B cell (primary cell): ENCODE measurements around the gene KCNT2. TPM values are rescaled to one million over a fixed set of nuclear protein-coding genes. Genes with fewer than 3 reads are reported as not detected.

Experiments used
- ATAC-seq: fragments of 200-7000 bp; cut with Tn5 transposase; one replicate; pipeline ENCODE4 v1.10.0; 2021; ENCODE audit warnings: low read depth, mild to moderate bottlenecking, moderate number of reproducible peaks, moderate library complexity
- CTCF ChIA-PET: fragments of 350-600 bp; sonication (Branson Sonifier 250); formaldehyde crosslinking; loops from one replicate; lab custom pipeline; 2021; ENCODE audit warnings: antibody characterized with exemption, inconsistent platforms; lab: Charles Lee
- POLR2A ChIA-PET: fragments of 350-600 bp; sonication (Branson Sonifier 250); formaldehyde crosslinking; loops from one replicate; lab custom pipeline; 2021; ENCODE audit warnings: antibody characterized with exemption; lab: Charles Lee
- DNase-seq: peaks from one replicate; pipeline ENCODE4 v3.0.0; 2013
- H2AFZ ChIP-seq: 2 replicates; pipeline ENCODE4 v1.6.1; 2012; ENCODE audit warnings: mild to moderate bottlenecking, low read depth, low read length; ENCODE audit not compliant: insufficient read depth, poor library complexity, severe bottlenecking
- H3K27ac ChIP-seq, 2 donors: 1 replicate in 1 of 2; 2 replicates in 1 of 2; pipeline ENCODE4 v1.5.1; 2012 to 2013; ENCODE audit warnings: low read length in 2 of 2, mild to moderate bottlenecking in 2 of 2, moderate library complexity in 1 of 2
- H3K27me3 ChIP-seq, 4 experiments: fragments of 200-600 bp in 1 of 4; sonication (generic) in 1 of 4; replicated peaks in 1 of 4; 1 replicate in 2 of 4; 2 replicates in 2 of 4; pipeline versions ENCODE4 v1.6.1 to v1.7.0; 2013 to 2016; ENCODE audit warnings: low read length in 3 of 4, mild to moderate bottlenecking in 2 of 4, mixed read lengths in 1 of 4, moderate library complexity in 1 of 4; ENCODE audit not compliant: insufficient read depth in 4 of 4, control insufficient read depth in 3 of 4; ENCODE audit errors: control extremely low read depth in 1 of 4
- H3K36me3 ChIP-seq, 2 experiments: replicated peaks in 1 of 2; 1 replicate in 1 of 2; 2 replicates in 1 of 2; pipeline versions ENCODE4 v1.6.1 to v1.7.1; 2013; ENCODE audit warnings: low read length in 1 of 2; ENCODE audit not compliant: insufficient read depth in 2 of 2, control insufficient read depth in 1 of 2; ENCODE audit errors: control extremely low read depth in 1 of 2, extremely low read depth in 1 of 2
- H3K4me1 ChIP-seq, 2 donors: fragments of 200-600 bp in 1 of 2; sonication (generic) in 1 of 2; 1 replicate in 1 of 2; 2 replicates in 1 of 2; pipeline versions ENCODE4 v1.5.1 to v1.6.1; 2013 to 2017; ENCODE audit warnings: low read length in 2 of 2; ENCODE audit not compliant: control insufficient read depth in 2 of 2, insufficient read depth in 2 of 2
- H3K4me2 ChIP-seq: replicated peaks from 2 replicates; pipeline ENCODE3; 2012; ENCODE audit warnings: mild to moderate bottlenecking, low read depth, low read length; ENCODE audit not compliant: poor library complexity, severe bottlenecking
- H3K4me3 ChIP-seq, 5 experiments: fragments of 200-600 bp in 1 of 5; sonication (generic) in 1 of 5; 1 replicate in 3 of 5; 2 replicates in 2 of 5; pipeline versions ENCODE4 v1.5.1 to v1.7.0; 2011 to 2016; ENCODE audit warnings: low read length in 4 of 5, mild to moderate bottlenecking in 4 of 5, low read depth in 2 of 5, control low read depth in 1 of 5, moderate library complexity in 1 of 5; ENCODE audit not compliant: insufficient read depth in 1 of 5; ENCODE audit errors: control extremely low read depth in 1 of 5, extremely low read depth in 1 of 5
- H3K79me2 ChIP-seq: fragments of 200-600 bp; sonication (generic); one replicate; pipeline ENCODE4 v1.6.0; 2016; ENCODE audit warnings: low read length; ENCODE audit not compliant: control insufficient read depth, insufficient read depth
- H3K9ac ChIP-seq: fragments of 200-600 bp; sonication (generic); 2 replicates; pipeline ENCODE4 v1.6.1; 2017; ENCODE audit warnings: mild to moderate bottlenecking, low read length, moderate library complexity
- H3K9me3 ChIP-seq, 3 donors: one replicate each; pipeline versions ENCODE4 v1.6.1 to v1.7.1; 2013; ENCODE audit warnings: low read length in 2 of 3; ENCODE audit not compliant: control insufficient read depth in 2 of 3, insufficient read depth in 1 of 3; ENCODE audit errors: control extremely low read depth in 1 of 3
- H4K20me1 ChIP-seq: 2 replicates; pipeline ENCODE4 v1.6.0; 2012; ENCODE audit warnings: mild to moderate bottlenecking, low read length; ENCODE audit not compliant: insufficient read depth, control insufficient read depth, poor library complexity, severe bottlenecking
- H3K27ac Mint-ChIP-seq: one replicate; pipeline ENCODE4 v1.8.0; 2021; ENCODE audit warnings: mixed read lengths
- H3K27me3 Mint-ChIP-seq: one replicate; pipeline ENCODE4 v1.8.0; 2021; ENCODE audit warnings: mixed read lengths
- H3K4me1 Mint-ChIP-seq: one replicate; pipeline ENCODE4 v1.8.0; 2021; ENCODE audit warnings: mixed read lengths
- H3K4me3 Mint-ChIP-seq: one replicate; pipeline ENCODE4 v1.8.0; 2021; ENCODE audit warnings: mixed read lengths
- H3K9me3 Mint-ChIP-seq: one replicate; pipeline ENCODE4 v1.8.0; 2022; ENCODE audit warnings: mixed read lengths; ENCODE audit not compliant: insufficient read depth
- CTCF ChIP-seq: fragments of 200-600 bp; IDR thresholded peaks from one replicate; pipeline ENCODE4 v1.8.0; 2022; ENCODE audit warnings: antibody characterized with exemption, mild to moderate bottlenecking
- EZH2 ChIP-seq: IDR thresholded peaks from 2 replicates; pipeline ENCODE4 v1.6.1; 2012; ENCODE audit warnings: borderline replicate concordance, low read depth, mild to moderate bottlenecking, moderate library complexity, low read length; ENCODE audit not compliant: insufficient read depth, poor library complexity, severe bottlenecking
- WGBS: methylation state at CpG from one replicate; pipeline ENCODE4 v1.1.5; 2013; ENCODE audit warnings: missing lambda C conversion rate; ENCODE audit not compliant: insufficient coverage; 5-methylcytosine and 5-hydroxymethylcytosine counted together
- intact Hi-C: fragments of 100-400 bp; cut with micrococcal nuclease; formaldehyde crosslinking; loops from one replicate; pipeline ENCODE4 v1.10.0; 2022
- polyA plus RNA-seq: library from polyadenylated mRNA; depleted of rRNA; stranded (reverse); fragments of >200 nt; gene quantifications from 2 replicates; pipeline ENCODE4 v1.2.3, GENCODE V29; 2012
- total RNA-seq, 2 donors: library from RNA; stranded (reverse); fragments of 120-200 nt in 1 of 2; gene quantifications; 1 replicate in 1 of 2; 2 replicates in 1 of 2; pipeline versions ENCODE4 v1.2.3 to v1.2.4, GENCODE V29; 2013 to 2022

Gene KCNT2
- total and polyA plus RNA-seq, 2 donors (not counting 1 experiment from before 2014, with no cell fraction given), result not detected

DNA sequence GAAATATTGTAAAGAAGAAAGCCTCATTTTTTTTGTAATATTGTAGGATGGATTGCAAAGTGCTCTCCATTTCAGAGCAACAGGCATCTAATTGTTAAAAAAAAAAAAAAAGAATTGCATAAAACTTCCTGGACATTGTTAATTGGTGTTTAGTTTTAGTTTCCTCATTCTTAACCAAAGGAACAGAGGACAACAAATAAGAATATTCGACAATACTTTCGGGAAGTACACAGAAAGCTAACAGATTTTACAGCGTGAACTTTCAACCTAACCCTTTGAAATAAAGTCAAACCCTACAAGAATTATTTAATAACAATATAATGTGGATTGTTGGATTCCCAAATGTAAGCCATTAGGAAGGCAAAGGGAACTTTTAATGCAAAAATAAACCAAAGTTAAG is 284.4 kb downstream of the KCNT2 start:
- POLR2A ChIA-PET, result no interaction called here
- no peak for ATAC-seq

GRCh38 chr1:196319301-196319700 is 288.9 kb downstream of the KCNT2 start:
- POLR2A ChIA-PET, result no interaction called here
- H3K9me3 Mint-ChIP-seq, result no peaks in the 10 kb centered on the region
- Histone ChIP-seq H3K27me3 (no peaks in the 10 kb centered on the region), H3K27ac (no peak overlapping the region), H3K4me3 (no peak overlapping the region), H3K4me2 (no peak overlapping the region), H4K20me1 (no peaks in the 10 kb centered on the region), H3K79me2 (no peaks in the 10 kb centered on the region), H3K9ac (no peak overlapping the region), H2AFZ (no peak overlapping the region), H3K4me1 (no peaks in the 10 kb centered on the region), H3K36me3 (no peaks in the 10 kb centered on the region), H3K9me3 (no peaks in the 10 kb centered on the region)
- H3K4me1 Mint-ChIP-seq, result no peaks in the 10 kb centered on the region
- H3K27me3 Mint-ChIP-seq, result no peaks in the 10 kb centered on the region
- ATAC-seq (no peak), DNase-seq (no peak)
- TF ChIP-seq CTCF, result no peak
- no peak for TF ChIP-seq EZH2
- 100% methylated on average over 1 of the region's 2 CpGs for WGBS
- no peak overlapping the region for H3K4me3 Mint-ChIP-seq
- intact Hi-C loops, result no loop called here
- CTCF ChIA-PET, result no interaction called here
- H3K27ac Mint-ChIP-seq, result no peak overlapping the region

More for the DNA sequence above, 284.4 kb downstream of the KCNT2 start:
- no peak overlapping the region for H2AFZ ChIP-seq
- no peak overlapping the region for H3K4me3 ChIP-seq
- H3K4me2 ChIP-seq, result no peak overlapping the region
- no peak overlapping the region for H3K9ac ChIP-seq
- no peak overlapping the region for H3K27ac ChIP-seq
- WGBS, result no CpG with 5 or more reads among the region's 3 CpGs
- CTCF ChIA-PET, result no interaction called here
- H3K4me1 ChIP-seq, result no peaks in the 10 kb centered on the region
- DNase-seq, result no peak
- peaks cover 0 to 2% (median 0%) of the 10 kb centered on the region in 3 donors for H3K9me3 ChIP-seq
- H3K36me3 ChIP-seq, result no peaks in the 10 kb centered on the region
- Mint-ChIP-seq H3K9me3 (no peaks in the 10 kb centered on the region), H3K4me3 (no peak overlapping the region), H3K27me3 (no peaks in the 10 kb centered on the region), H3K4me1 (no peaks in the 10 kb centered on the region), H3K27ac (no peak overlapping the region)
- no peaks in the 10 kb centered on the region for H3K27me3 ChIP-seq
- H4K20me1 ChIP-seq, result no peaks in the 10 kb centered on the region
- TF ChIP-seq CTCF (no peak), EZH2 (no peak)
- intact Hi-C loops, result no loop called here
- H3K79me2 ChIP-seq, result no peaks in the 10 kb centered on the region
